ENCODE measurements around the gene MRAP.

The MRAP gene

DNA sequence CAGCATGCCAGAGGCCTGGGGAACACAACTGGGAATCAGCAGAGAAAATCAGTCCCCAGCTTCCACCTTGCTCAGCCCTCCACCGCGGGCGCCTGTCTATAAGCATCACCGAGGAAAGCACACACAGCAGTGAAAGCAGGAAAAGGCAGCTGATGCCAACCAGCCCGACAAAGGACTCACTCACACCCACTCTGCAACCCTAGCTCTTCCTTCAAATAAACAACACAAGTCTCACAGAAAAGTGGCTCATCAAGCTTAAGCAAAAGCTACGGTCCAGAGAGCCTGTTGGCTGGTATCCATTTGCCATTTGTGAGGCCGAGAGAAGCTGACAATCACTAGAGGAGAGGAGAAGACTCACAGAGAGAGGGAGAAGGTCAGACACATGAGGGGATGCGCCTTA, 27.1 kb downstream of the MRAP start:
- ATAC-seq, result no peak

DNA sequence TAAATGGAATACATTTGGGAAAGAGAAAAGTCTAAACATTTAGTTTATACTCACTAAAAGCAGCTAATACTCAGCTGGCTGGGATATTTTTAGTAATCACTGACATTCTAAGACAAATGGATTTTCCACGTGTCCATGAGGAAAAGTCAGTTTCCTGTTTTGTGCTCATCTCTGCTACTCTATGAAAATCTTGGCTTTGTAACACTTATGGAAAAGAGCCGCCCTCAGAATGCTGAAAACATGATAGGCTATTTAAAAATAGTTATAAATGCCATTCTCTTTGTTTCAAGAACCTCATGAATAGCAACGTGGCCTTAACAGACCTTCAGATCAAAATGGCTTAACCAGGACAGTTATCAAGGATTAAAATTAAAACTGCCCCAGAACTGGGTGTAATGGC, 29.9 kb downstream of the MRAP start:
- ATAC-seq, result no peak

DNA sequence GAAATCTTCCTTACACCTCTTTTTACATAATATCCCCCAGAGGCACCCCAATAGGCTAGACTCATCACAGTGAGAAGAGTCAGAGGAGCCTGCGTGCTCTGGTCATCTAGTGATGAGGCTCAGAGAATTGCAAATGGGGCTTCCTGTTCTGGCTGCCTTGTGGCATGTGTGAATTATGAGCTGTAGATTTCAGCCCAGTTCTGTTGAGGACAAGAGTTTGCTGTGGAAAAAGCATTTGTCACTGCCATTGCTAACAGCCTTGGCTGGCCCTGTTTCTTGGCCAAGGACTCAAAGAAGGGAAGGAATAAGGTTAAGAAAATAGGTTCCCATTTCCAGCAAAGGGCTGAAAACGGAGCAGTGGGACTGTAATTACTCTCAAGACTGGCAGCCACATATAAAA, 30.7 kb downstream of the MRAP start:
- ATAC-seq, result no peak

DNA sequence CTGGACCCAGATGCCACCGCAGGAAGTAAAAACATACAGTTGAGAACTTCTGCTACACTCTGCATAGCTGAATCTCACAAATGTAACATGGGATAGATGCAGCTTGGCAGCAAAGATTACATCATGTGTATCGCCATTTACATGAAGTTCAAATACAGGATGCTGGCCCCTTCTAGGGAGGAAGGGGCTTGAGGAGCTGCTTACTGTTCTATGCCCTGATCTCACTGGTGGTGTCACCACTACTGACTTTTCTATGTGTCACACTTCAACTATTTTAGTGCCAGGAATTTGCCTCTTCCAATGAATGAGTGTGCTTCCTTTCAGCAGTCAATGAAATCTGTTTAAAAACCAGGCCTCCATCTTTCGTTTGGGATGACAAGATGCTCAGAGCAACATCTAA, 31.1 kb downstream of the MRAP start:
- no peak for ATAC-seq

DNA sequence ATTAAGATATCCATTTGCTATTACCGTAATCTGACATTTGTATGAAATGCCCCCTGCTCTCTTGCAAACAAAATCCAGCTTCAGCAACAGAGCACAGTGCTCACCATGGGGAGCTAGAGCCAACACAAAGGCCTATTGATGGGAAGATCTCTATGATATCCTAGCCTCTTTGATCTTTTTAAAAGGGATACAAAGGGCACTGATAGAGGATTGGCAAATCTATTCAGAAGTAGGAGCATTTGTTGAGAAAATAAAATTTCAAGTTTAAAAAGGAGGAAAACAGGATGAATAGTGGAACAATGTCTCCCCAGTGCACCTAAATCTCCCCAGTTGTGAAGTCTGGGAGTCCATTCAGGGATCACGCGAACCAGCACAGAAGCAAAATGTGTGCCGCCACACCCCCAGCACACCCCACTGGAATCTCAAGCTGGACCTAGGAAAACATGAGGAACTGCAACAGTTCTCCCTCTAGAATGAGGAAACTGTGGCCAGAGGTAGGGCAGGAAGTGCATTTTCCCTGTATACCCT, 32.2 kb downstream of the MRAP start:
- ATAC-seq, result no peak

DNA sequence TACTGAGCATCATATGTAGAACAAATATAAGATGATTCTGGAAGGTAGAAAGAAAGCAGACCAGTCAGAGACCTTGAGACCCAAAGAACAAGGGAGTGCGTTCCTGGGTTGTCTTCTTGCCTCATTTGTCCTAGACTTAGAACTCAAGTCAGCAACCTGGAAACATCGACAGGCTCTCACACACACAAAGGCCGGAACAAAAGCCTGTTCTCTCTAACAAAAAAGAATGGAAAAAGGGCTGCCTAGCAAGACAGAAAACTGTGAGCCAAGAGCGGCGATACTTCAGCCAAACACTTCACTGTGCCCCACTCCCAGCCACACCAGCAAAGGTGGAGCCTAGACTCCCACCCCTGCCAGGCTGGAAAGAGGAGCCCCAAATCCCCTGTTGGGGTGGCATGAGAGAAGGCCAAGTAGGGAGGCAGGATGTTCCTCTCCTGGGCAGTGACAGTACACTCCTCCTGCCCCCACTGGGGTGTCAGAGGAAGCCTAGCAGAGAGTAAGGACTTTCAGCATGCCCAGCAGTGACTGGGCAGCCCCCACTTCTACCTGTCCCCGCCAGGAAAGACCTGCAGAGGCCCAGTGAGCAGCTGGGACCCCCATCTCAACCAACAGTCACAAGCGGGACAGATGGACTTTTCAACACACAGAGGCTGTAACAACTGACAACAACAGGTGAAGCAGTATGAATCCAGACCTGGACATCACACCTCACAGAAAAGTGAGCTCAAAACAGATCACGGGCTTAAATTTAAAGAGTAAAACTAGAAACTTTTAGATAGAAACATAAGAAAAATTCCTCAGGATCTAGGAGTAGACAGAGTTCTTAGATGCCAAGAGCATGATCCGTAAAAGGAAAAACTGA, 33.0 kb downstream of the MRAP start:
- ATAC-seq, result no peak

DNA sequence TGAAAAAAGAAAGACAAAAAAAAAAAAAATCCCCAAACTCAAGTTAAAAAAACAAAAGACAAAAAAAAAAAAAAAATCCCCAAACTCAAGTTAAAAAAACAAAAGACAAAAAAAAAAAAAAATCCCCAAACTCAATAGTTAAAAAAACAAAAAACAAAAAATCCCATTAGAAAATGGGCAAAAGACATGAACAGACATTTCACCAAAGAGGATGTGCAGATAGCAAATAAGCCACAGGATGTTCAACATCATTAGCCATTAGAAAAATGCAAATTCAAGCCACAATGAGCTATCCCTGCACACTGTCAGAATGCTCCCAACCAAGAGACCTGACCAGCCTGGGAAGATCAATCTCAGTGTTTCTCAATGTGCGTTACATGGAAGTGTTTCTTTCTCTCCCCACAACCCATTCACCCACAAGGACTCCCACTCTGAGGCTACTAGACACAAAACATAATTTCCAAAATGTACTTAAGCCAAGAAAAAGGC, 33.9 kb downstream of the MRAP start:
- ATAC-seq, result no peak

DNA sequence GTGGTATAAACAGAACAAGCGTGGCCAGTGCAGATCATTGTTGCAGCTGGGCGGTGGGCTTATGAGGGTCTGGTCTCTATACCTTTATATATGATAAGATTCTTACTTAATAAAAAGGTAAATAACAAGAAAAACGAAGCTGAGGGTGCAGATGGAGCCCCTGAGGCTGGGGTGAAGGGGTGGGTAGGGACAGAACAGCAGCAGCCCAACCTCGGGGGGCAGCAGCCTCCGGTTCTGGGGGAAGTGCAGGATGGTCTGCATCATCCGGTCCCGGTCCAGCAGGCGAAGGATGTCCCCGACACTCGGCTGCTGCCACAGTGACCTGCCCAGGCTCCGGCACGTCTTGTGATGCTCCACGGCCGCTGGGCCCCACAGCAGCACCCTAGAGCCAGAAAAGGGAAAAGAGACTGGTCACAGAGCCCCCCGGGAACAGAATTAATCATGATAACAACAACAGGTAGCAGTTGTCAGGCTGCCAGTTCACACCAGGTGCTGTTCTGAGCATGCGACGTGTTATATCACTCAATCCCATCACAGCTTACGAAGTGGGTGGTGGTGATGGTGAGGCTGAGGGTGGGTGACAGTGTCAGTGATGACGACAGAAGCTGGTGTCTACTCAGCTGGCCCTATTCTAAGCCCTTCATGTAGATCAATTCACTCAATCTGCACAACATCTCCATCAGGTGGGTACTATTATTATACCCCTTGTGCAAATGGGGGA, 35.5 kb downstream of the MRAP start:
- no peak for ATAC-seq

DNA sequence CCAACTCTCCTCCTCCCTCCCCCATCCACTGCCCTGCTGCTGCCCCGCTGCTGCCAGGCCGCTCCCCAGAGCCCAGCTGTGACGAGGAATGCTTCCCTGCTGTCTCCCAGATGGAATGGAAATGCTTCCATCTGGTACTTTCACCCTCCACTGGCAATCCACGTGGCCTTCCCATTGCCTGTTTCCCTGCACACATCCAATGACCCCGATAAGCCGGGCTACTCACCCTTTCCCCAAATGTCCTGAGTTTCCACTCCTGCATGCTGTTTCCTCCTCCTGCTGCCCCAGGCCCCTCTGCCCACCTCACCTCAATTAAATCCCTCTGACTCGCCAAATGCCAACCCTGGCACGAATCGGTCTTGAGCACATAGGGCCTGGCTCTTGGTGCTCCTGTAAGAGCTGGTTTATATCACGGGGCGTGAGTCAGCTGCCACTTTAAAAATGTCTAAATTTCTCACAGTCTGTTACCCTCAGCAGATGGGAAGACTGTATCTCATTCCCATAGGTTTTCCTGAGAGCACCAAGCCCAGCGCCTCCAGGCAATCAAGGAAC, 36.4 kb downstream of the MRAP start:
- no peak for ATAC-seq

DNA sequence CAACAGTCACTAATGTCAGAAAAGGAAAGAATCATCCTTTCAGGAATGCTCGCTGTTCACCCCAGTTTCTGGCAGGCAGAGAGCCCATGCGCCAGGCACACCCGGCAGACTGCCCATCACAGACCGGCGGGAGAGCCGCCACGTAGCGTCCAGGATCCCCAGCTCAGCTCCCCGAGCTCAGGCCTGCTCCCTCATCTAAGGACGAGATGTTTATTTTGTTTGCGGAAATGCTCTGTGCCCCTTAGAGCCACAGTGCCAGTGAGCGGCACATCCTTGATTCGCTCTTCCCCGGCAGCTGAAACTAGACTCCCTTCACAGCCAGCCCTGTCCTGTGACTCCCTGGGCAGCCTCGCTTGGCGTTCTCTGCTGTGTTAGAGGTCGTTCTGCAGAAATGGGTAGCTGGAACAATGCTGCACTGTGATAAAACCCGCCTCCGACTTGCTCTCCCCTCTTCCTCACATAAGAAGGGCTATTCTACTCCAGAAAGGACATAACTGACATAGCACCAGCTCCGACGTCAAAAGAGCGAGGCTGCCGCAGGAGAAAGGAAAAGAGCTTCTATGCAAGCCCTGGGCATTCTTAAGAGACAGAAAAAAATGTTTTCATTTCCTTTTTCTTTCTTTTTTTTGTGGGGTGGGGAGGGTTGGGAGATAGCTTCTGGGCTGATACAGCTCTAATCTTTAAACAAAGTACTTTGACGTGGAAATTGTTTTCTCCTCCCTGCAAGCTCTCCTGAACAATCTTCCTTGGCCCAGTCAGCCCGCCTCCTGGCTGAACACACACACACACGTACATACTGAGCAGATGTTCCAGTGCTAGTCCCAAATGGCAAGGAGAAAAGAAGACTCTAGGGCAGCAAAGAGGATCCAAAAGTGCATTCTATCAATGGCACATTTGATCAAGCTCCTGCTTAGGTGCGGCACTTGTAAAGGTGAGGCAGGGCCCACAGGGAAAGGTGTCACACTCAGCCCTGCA, 37.2 kb downstream of the MRAP start:
- ATAC-seq, result no peak

DNA sequence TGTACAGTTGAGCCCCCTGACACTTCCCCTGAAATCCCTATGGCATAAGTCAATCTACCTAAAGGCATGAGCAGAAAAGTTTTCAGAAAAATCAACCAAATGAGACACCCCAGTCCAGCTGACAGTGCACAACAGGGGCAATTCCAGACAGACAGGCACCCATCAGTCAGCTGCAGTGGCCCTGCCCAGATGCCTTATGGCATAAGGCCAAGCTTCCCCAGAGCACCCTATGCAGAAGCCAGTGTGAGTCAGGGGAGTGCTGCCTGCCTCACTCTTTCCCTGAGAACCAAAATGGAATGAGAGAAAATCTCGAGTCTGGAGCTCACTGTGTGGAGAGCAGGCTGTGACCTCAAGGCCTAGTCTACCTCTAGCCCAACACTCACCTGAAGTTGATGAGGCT, 38.1 kb downstream of the MRAP start:
- no peak for ATAC-seq

DNA sequence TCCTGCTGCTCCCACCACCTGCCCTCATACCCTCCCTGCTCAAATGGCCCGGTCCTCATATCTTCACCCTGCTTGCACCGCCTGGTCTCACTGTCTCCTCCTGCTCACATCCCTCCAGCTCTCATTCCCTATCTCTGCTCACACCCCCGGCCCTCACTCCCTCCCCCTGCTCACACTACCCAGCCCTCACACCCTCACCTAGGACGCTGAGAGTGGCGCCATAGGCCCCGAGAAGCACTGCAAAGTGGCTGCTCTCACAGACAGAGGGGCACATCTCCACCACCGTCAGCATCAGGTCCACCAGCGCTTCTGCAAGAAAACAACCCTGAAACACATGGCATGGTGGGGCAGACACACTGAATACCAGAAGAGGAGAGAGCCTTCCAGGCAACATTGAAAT, 38.6 kb downstream of the MRAP start:
- no peak for ATAC-seq

DNA sequence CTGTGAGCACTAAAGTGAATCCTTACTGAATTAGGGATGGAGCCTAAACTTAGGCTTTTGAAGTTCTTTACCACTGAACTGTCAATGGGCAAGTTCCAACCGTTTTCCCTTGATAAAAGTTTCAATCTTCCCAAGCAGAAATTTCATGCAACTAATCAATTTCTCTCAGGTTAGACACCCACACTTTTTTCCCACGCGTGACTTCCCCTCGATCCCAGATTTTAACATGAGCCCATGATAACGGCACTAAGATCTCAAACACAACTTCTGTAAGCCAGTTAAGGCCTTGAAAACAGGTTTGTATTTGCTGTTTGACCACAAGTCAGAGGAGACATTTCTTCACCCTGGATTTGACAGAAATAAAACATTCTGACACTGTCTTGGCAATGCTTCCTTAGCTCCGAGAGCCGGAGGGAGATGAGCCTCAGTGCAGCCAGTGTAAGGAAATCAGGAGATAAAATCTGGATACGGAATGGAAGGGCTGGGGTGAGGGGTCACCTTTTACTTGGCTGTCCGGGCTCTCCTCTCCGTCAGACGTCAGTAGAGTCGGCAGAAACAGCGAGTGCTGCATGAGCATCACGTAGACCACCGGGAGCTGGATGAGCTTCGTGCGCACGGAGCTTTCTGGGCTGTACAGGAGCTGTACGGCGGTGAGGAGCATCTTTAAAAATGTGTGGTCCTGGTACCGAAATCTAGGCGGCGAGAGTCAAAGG, 39.7 kb downstream of the MRAP start:
- ATAC-seq, result no peak

DNA sequence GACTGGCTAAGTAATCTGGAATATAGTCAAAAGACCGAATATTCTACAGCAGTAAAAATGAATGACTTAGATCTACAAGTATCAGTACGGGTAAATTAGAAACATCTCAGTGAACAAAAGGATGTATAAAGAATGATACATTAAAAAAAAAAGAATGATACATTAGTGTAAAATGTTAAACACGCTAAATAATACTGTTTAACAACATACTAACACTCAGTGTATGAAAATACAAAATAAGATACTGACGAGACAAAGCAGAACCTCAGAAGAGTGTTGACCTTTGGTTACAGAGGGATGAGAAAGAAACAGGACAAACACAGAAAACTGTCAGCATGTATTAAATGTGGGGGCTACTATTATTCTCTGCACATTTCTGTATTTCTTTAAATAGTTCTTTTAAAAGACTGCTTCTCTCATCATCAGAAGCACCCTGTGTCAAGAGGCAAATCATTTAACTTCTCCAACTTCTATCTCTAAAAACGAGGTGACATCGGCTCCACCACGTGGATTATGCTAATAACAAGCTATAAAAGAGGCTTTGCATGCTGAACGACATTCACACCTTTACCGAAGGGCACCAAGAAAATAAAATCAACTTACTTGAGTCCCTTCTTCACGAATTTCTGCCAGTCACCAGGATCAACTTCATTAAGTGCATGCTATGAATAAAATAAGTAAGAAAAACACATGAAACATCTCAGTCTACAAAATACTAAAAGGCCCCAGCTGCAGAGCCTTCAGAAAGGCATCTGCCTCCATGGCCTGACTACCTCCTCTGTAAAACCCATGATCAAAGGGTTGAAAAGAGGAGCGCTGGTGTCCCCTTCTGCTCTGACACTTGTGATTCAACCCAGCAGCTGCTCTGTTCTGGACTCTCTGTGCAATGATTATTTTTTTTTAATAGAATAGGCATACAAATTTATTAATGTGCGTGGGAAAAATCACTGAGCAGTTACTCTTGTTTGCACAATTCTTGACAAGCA, 42.5 kb downstream of the MRAP start:
- no peak for ATAC-seq

DNA sequence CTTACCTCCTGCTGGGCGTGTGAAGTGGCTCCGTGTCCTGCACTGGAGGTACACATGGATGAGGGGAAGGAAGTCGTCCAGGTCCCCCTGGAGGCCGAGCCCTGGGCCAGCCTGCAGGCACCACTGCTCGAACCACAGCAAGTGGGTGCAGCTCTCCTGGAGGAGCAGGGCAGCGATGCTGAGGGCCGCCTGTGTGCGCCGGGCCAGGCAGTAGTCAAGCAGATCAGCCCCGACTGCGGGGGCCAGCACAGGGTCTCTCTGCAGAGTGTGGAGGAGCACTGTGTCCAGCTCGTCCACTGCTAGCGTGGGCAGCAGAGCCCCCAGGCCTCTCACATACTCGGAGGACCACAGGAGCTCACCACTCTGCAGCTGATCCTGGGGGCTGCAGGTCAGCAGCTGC, 48.3 kb downstream of the MRAP start:
- no peak for ATAC-seq

DNA sequence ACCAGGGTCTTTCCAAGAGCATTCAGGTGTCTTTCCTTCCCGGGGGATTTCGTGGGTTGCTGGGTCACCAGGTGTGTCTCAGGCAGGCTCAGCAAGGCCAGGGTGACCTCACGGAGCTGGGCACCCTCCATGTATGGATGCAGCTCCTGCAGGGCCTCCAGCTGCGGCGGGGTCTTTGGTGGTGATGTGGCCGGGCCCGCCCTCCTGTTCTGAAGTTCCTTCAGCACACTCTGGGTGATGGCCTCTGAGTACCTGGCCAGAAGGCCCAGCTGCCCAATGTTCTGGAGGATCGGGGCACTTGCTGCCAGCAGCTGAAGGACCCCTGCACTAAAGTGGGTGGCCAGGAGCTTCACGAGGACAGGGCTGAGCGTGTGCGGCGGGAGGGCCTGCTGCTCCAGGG, 48.7 kb downstream of the MRAP start:
- ATAC-seq, result no peak

DNA sequence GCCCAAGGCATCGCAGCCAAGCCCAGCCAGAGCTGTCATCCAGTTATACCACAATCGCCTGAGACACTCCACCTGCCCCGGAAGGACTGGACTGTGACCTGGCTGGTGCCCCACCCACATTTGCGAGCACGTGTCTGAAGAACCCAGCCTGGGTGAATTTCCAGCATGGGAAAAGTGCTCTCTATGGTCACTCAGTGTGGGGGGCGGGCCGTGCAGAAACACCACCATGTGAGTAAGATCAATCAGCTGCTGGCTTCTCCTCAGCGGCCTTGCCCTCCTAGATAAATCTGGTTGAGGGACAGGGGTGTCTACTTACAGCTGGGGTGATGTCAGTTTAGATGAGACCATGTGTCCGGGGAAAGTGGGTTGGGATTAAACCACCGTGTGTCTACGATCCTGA, 49.3 kb downstream of the MRAP start:
- no peak for ATAC-seq

DNA sequence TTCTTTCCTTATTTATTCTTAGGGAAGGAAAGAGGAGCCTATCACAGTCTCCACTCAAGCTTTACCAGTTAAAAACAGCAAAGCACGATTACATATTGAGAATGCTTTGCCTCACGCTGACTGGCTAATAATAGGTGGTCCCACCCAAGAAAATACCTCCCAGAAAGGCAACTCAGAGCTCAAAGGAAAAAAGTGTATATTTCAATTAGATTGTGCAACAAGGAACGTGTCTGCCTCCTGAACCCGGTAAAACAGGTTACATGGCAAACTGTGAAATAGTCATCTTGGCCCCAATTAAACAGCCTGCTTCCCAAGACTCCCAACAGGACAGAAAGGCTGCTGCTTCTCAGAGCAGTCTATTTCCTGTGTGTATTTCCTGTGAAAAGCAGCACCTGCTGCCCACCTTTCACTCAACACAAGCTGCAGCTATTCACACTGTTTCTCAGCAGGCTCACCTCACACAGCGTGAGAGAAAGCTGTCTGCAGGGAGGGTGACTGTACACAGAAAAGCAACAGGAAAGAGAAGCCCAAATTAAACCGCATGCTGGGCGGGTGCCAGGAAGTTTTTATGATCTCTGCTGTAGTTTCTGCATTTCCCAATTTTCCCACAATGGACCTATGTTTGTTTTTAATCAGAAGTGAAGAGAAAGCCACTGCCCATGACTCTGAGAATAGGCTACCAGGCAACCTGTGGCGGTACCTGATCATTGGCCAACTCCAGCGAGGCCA, 50.1 kb downstream of the MRAP start:
- no peak for ATAC-seq

DNA sequence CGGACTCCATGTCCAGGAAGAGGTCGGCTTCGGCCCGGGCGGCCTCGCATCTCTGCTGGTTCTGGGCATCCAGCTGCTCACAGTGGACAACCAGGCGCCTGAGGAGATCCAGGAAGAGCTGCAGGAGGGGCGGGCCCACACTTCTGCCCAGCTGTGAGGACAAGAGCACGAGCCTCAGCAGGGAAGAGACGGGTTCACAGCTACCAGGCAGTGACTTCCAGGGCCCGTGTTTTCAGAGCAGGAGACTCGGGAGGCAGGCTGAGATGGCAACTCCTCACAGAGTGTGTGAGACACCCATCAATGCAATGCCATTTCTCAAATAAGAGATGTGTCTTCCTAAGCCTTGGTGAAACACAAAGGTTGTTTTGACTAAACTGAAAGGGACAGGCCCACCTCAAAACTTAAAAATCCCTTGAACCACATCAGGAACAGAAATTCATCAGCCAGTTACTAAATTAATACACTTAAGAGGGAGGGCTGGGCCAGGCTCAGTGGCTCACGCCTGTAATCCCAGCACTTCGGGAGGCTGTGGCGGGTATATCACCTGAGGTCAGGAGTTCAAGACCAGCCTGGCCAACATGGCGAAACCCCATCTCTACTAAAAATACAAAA, 50.8 kb downstream of the MRAP start:
- no peak for ATAC-seq

All from activated CD4-positive, CD25-positive, alpha-beta regulatory T cell treated with anti-CD3 and anti-CD28 coated beads, Interleukin-2, amount 50 U/mL, for 24 hours (primary cell).